GM23338 (cell line): ENCODE measurements around the gene ZNHIT1. TPM values are rescaled to one million over a fixed set of nuclear protein-coding genes. Genes with fewer than 3 reads are reported as not detected.

Source experiments
- CREB1 ChIP-seq: fragments of 250-450 bp; sonication (Bioruptor Pico); IDR thresholded peaks from 2 replicates; pipeline ENCODE4 v1.5.0; 2020; ENCODE audit warnings: low read depth, mild to moderate bottlenecking, moderate library complexity
- EZH2 ChIP-seq: fragments of 200-600 bp; sonication (generic); IDR thresholded peaks from one replicate; pipeline ENCODE4 v1.8.0; 2017; ENCODE audit warnings: antibody characterized with exemption, mild to moderate bottlenecking, low read depth; ENCODE audit not compliant: unreplicated experiment
- EZH2phosphoT487 ChIP-seq: fragments of 200-600 bp; sonication (generic); IDR thresholded peaks from one replicate; pipeline ENCODE4 v1.8.1; 2018; ENCODE audit warnings: antibody characterized with exemption; ENCODE audit not compliant: unreplicated experiment
- JUNB ChIP-seq: IDR thresholded peaks from one replicate; pipeline ENCODE4 v1.6.1; 2016; ENCODE audit warnings: antibody characterized with exemption; ENCODE audit not compliant: unreplicated experiment
- REST ChIP-seq: IDR thresholded peaks from one replicate; pipeline ENCODE4 v1.6.1; 2018; ENCODE audit warnings: antibody characterized with exemption; ENCODE audit not compliant: unreplicated experiment
- STAT1 ChIP-seq: IDR thresholded peaks from one replicate; pipeline ENCODE4 v1.6.1; 2016; ENCODE audit warnings: antibody characterized with exemption; ENCODE audit not compliant: unreplicated experiment
- ZNF331 ChIP-seq: fragments of 250-450 bp; sonication (Bioruptor Pico); IDR thresholded peaks from 2 replicates; pipeline ENCODE4 v1.5.0; 2020; ENCODE audit warnings: low read depth, mild to moderate bottlenecking, moderate library complexity
- polyA plus RNA-seq: library from polyadenylated mRNA; unstranded; fragments of >200 nt; fragmentation: Nextera tagmentation; extraction: Ambion mirVana; gene quantifications from 2 replicates; pipeline ENCODE4 v1.2.1, GENCODE V29; 2016
- total RNA-seq: library from RNA; depleted of rRNA; stranded (reverse); fragments of >200 nt; shearing (Covaris generic); gene quantifications from 2 replicates; pipeline ENCODE4 v1.2.3, GENCODE V29; 2014
- TF ChIP-seq, protein P1 (sequence below): fragments of 250-450 bp; sonication (Bioruptor Pico); IDR thresholded peaks from 2 replicates; pipeline ENCODE4 v1.5.0; 2020; ENCODE audit warnings: mild to moderate bottlenecking, moderate library complexity
- TF ChIP-seq, protein P2 (sequence below), 2 experiments: fragments of 200-600 bp in 1 of 2; sonication (generic) in 1 of 2; conservative IDR thresholded peaks; 2 replicates each; pipeline versions ENCODE4 v1.5.1 to v1.6.1; 2016 to 2017; ENCODE audit warnings: antibody characterized with exemption in 2 of 2, low read depth in 2 of 2, mild to moderate bottlenecking in 2 of 2, moderate library complexity in 1 of 2
- TF ChIP-seq, protein P3 (sequence below): IDR thresholded peaks from 2 replicates; pipeline ENCODE4 v1.6.1; 2016; ENCODE audit warnings: antibody characterized with exemption

ZNHIT1 gene
- total and polyA plus RNA-seq, 2 experiments from 2014 or later = 64.6 to 113 TPM

DNA sequence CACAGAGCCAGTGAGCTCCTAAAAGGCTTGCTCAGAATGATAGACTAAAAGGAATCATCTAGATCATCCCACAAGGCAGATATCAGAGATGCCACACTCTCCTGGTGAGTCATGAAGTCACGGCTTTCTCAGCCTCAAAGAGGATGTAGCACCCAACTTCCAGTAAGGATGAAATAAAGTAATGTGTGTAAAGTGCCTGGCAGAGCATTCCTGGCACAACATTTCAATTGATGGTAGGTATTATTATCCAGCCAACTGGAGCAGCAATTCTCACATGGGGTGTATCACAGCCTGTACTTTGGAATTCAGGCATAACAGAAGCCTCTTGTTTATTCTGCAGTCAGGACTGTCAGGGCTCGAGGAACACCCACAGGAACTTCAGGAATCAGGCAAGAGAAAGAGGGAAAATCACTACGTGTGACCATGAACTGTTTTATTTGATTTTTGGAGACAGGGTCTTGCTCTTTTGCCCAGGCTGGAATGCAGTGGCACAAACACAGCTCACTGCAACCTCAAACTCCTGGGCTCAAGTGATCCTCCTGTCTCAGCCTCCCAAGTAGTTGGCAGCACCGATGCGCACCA, 32.6 kb upstream of the ZNHIT1 start (continued):
- TF ChIP-seq, protein P1, sequence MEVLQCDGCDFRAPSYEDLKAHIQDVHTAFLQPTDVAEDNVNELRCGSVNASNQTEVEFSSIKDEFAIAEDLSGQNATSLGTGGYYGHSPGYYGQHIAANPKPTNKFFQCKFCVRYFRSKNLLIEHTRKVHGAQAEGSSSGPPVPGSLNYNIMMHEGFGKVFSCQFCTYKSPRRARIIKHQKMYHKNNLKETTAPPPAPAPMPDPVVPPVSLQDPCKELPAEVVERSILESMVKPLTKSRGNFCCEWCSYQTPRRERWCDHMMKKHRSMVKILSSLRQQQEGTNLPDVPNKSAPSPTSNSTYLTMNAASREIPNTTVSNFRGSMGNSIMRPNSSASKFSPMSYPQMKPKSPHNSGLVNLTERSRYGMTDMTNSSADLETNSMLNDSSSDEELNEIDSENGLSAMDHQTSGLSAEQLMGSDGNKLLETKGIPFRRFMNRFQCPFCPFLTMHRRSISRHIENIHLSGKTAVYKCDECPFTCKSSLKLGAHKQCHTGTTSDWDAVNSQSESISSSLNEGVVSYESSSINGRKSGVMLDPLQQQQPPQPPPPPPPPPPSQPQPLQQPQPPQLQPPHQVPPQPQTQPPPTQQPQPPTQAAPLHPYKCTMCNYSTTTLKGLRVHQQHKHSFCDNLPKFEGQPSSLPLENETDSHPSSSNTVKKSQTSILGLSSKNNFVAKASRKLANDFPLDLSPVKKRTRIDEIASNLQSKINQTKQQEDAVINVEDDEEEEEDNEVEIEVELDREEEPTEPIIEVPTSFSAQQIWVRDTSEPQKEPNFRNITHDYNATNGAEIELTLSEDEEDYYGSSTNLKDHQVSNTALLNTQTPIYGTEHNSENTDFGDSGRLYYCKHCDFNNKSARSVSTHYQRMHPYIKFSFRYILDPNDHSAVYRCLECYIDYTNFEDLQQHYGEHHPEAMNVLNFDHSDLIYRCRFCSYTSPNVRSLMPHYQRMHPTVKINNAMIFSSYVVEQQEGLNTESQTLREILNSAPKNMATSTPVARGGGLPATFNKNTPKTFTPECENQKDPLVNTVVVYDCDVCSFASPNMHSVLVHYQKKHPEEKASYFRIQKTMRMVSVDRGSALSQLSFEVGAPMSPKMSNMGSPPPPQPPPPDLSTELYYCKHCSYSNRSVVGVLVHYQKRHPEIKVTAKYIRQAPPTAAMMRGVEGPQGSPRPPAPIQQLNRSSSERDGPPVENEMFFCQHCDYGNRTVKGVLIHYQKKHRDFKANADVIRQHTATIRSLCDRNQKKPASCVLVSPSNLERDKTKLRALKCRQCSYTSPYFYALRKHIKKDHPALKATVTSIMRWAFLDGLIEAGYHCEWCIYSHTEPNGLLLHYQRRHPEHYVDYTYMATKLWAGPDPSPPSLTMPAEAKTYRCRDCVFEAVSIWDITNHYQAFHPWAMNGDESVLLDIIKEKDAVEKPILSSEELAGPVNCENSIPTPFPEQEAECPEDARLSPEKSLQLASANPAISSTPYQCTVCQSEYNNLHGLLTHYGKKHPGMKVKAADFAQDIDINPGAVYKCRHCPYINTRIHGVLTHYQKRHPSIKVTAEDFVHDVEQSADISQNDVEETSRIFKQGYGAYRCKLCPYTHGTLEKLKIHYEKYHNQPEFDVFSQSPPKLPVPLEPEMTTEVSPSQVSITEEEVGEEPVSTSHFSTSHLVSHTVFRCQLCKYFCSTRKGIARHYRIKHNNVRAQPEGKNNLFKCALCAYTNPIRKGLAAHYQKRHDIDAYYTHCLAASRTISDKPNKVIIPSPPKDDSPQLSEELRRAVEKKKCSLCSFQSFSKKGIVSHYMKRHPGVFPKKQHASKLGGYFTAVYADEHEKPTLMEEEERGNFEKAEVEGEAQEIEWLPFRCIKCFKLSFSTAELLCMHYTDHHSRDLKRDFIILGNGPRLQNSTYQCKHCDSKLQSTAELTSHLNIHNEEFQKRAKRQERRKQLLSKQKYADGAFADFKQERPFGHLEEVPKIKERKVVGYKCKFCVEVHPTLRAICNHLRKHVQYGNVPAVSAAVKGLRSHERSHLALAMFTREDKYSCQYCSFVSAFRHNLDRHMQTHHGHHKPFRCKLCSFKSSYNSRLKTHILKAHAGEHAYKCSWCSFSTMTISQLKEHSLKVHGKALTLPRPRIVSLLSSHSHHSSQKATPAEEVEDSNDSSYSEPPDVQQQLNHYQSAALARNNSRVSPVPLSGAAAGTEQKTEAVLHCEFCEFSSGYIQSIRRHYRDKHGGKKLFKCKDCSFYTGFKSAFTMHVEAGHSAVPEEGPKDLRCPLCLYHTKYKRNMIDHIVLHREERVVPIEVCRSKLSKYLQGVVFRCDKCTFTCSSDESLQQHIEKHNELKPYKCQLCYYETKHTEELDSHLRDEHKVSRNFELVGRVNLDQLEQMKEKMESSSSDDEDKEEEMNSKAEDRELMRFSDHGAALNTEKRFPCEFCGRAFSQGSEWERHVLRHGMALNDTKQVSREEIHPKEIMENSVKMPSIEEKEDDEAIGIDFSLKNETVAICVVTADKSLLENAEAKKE (CRISPR knock-in tag) = no peak
- TF ChIP-seq REST = no peak
- TF ChIP-seq, protein P2, sequence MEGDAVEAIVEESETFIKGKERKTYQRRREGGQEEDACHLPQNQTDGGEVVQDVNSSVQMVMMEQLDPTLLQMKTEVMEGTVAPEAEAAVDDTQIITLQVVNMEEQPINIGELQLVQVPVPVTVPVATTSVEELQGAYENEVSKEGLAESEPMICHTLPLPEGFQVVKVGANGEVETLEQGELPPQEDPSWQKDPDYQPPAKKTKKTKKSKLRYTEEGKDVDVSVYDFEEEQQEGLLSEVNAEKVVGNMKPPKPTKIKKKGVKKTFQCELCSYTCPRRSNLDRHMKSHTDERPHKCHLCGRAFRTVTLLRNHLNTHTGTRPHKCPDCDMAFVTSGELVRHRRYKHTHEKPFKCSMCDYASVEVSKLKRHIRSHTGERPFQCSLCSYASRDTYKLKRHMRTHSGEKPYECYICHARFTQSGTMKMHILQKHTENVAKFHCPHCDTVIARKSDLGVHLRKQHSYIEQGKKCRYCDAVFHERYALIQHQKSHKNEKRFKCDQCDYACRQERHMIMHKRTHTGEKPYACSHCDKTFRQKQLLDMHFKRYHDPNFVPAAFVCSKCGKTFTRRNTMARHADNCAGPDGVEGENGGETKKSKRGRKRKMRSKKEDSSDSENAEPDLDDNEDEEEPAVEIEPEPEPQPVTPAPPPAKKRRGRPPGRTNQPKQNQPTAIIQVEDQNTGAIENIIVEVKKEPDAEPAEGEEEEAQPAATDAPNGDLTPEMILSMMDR (conservative IDR thresholded peaks at IDR 0.05; ENCODE audit: low read depth in 2 of 2) = no peak
- no peak for TF ChIP-seq CREB1 (CRISPR knock-in tag)
- no peak for TF ChIP-seq EZH2phosphoT487
- TF ChIP-seq STAT1 = no peak
- TF ChIP-seq, protein P3, sequence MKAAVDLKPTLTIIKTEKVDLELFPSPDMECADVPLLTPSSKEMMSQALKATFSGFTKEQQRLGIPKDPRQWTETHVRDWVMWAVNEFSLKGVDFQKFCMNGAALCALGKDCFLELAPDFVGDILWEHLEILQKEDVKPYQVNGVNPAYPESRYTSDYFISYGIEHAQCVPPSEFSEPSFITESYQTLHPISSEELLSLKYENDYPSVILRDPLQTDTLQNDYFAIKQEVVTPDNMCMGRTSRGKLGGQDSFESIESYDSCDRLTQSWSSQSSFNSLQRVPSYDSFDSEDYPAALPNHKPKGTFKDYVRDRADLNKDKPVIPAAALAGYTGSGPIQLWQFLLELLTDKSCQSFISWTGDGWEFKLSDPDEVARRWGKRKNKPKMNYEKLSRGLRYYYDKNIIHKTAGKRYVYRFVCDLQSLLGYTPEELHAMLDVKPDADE = no peak
- no peak for TF ChIP-seq JUNB
- TF ChIP-seq EZH2 = no peak
- TF ChIP-seq ZNF331 (CRISPR knock-in tag) = no peak
